H1 (cell line): Measurements from ENCODE around the gene PSMD13. TPM values are rescaled to one million over a fixed set of nuclear protein-coding genes. Genes with fewer than 3 reads are reported as not detected.

ENCODE experiments used
- CTCF ChIA-PET: fragments of 300-600 bp; sonication (Branson Sonifier 250); formaldehyde crosslinking; loops from one replicate; lab custom pipeline; 2021; ENCODE audit not compliant: partially characterized antibody; lab: Charles Lee
- POLR2A ChIA-PET: fragments of 300-600 bp; sonication (Branson Sonifier 250); formaldehyde crosslinking; loops from one replicate; lab custom pipeline; 2021; ENCODE audit warnings: inconsistent platforms; ENCODE audit not compliant: partially characterized antibody; lab: Charles Lee
- DNase-seq, 2 experiments: peaks; one replicate each; pipeline versions ENCODE4 v3.0.0 to v3.0.0-alpha.2; 2010 to 2022; ENCODE audit warnings: low spot score in 2 of 2, low read depth in 1 of 2, mixed read lengths in 1 of 2
- FAIRE-seq: peaks from 2 replicates; lab custom pipeline; 2011; peaks lifted over from hg19 to GRCh38; lab: Jason Lieb, UNC
- H2AFZ ChIP-seq: 2 replicates; pipeline ENCODE4 v1.8.1; 2012; ENCODE audit warnings: low read length, inconsistent platforms
- H2AK5ac ChIP-seq: 2 replicates; pipeline ENCODE4 v1.6.1; 2013; ENCODE audit warnings: low read depth, low read length
- H2BK120ac ChIP-seq: replicated peaks from 2 replicates; pipeline ENCODE3; 2013; ENCODE audit warnings: low read depth, low read length, inconsistent platforms
- H2BK12ac ChIP-seq: 2 replicates; pipeline ENCODE4 v1.6.1; 2013; ENCODE audit warnings: low read depth, low read length
- H2BK15ac ChIP-seq: 2 replicates; pipeline ENCODE4 v1.6.1; 2013; ENCODE audit warnings: low read length
- H2BK20ac ChIP-seq: 2 replicates; pipeline ENCODE4 v1.6.1; 2013; ENCODE audit warnings: low read length
- H2BK5ac ChIP-seq: 2 replicates; pipeline ENCODE4 v1.6.1; 2013; ENCODE audit warnings: low read depth, low read length
- H3K14ac ChIP-seq: 2 replicates; pipeline ENCODE4 v1.6.1; 2013; ENCODE audit warnings: inconsistent platforms; ENCODE audit not compliant: insufficient read length
- H3K18ac ChIP-seq: 2 replicates; pipeline ENCODE4 v1.6.1; 2013; ENCODE audit warnings: low read length; ENCODE audit errors: extremely low read depth
- H3K23ac ChIP-seq: 2 replicates; pipeline ENCODE4 v1.6.1; 2013; ENCODE audit warnings: inconsistent platforms; ENCODE audit not compliant: insufficient read length
- H3K23me2 ChIP-seq: 2 replicates; pipeline ENCODE4 v1.6.1; 2013; ENCODE audit warnings: low read depth, low read length
- H3K27ac ChIP-seq: 2 replicates; pipeline ENCODE4 v1.6.1; 2011; ENCODE audit warnings: low read depth, low read length, inconsistent platforms
- H3K27me3 ChIP-seq, 4 experiments: replicated peaks in 1 of 4; 1 replicate in 1 of 4; 2 replicates in 3 of 4; pipeline versions ENCODE4 v1.6.1 to v1.8.1; 2011 to 2013; ENCODE audit warnings: low read length in 3 of 4, mild to moderate bottlenecking in 3 of 4, inconsistent platforms in 2 of 4, mixed read lengths in 2 of 4, moderate library complexity in 1 of 4; ENCODE audit not compliant: control insufficient read depth in 3 of 4, insufficient read depth in 3 of 4; ENCODE audit errors: extremely low read depth in 1 of 4
- H3K36me3 ChIP-seq, 4 experiments: 2 replicates each; pipeline versions ENCODE4 v1.6.1 to v1.8.1; 2011 to 2013; ENCODE audit warnings: mild to moderate bottlenecking in 4 of 4, low read length in 3 of 4, moderate library complexity in 2 of 4, control low read depth in 1 of 4, inconsistent platforms in 1 of 4; ENCODE audit not compliant: insufficient read depth in 4 of 4, control insufficient read depth in 2 of 4
- H3K4ac ChIP-seq: replicated peaks from 2 replicates; pipeline ENCODE3; 2013; ENCODE audit warnings: low read length, low read depth, mixed read lengths, inconsistent platforms; ENCODE audit not compliant: insufficient read length
- H3K4me1 ChIP-seq, 4 experiments: replicated peaks in 1 of 4; 1 replicate in 1 of 4; 2 replicates in 3 of 4; pipeline versions ENCODE4 v1.6.1 to v1.8.1; 2011 to 2013; ENCODE audit warnings: low read length in 3 of 4, inconsistent platforms in 2 of 4, mixed read lengths in 1 of 4; ENCODE audit not compliant: insufficient read depth in 4 of 4, control insufficient read depth in 3 of 4
- H3K4me2 ChIP-seq, 2 experiments: 2 replicates each; pipeline versions ENCODE4 v1.6.1 to v1.8.1; 2011 to 2013; ENCODE audit warnings: low read depth in 2 of 2, low read length in 2 of 2, control low read depth in 1 of 2, inconsistent platforms in 1 of 2, mild to moderate bottlenecking in 1 of 2; ENCODE audit not compliant: insufficient read depth in 1 of 2
- H3K4me3 ChIP-seq, 4 experiments: fragments of 200-600, 300-600 bp in 1 of 4; sonication (generic), shearing (Covaris generic), sonication (Bioruptor Twin) in 1 of 4; 2 replicates each; pipeline versions ENCODE4 v1.5.1 to v1.8.1; 2011 to 2016; ENCODE audit warnings: low read length in 4 of 4, low read depth in 3 of 4, control low read depth in 2 of 4, inconsistent platforms in 2 of 4, mild to moderate bottlenecking in 2 of 4, mixed read lengths in 1 of 4, moderate library complexity in 1 of 4; ENCODE audit not compliant: insufficient read depth in 2 of 4; ENCODE audit errors: extremely low read depth in 1 of 4
- H3K56ac ChIP-seq: replicated peaks from 2 replicates; pipeline ENCODE3; 2013; ENCODE audit warnings: low read depth, mild to moderate bottlenecking, mixed read lengths, low read length, inconsistent platforms; ENCODE audit not compliant: insufficient read length
- H3K79me1 ChIP-seq: 2 replicates; pipeline ENCODE4 v1.6.1; 2013; ENCODE audit warnings: low read depth, low read length, control low read depth
- H3K79me2 ChIP-seq, 2 experiments: 2 replicates each; pipeline versions ENCODE4 v1.6.1 to v1.8.1; 2012 to 2013; ENCODE audit warnings: low read length in 2 of 2, mild to moderate bottlenecking in 2 of 2, inconsistent platforms in 1 of 2; ENCODE audit not compliant: insufficient read depth in 2 of 2, control insufficient read depth in 1 of 2
- H3K9ac ChIP-seq, 4 experiments: replicated peaks in 1 of 4; 1 replicate in 1 of 4; 2 replicates in 3 of 4; pipeline versions ENCODE4 v1.6.1 to v1.8.1; 2011 to 2013; ENCODE audit warnings: low read depth in 3 of 4, low read length in 3 of 4, control low read depth in 2 of 4, mild to moderate bottlenecking in 2 of 4, moderate library complexity in 2 of 4, inconsistent platforms in 1 of 4; ENCODE audit errors: extremely low read depth in 1 of 4
- H3K9me3 ChIP-seq, 2 experiments: 2 replicates each; pipeline versions ENCODE4 v1.6.1 to v1.8.1; 2012 to 2013; ENCODE audit warnings: mild to moderate bottlenecking in 2 of 2, moderate library complexity in 2 of 2, control low read depth in 1 of 2, inconsistent platforms in 1 of 2, low read depth in 1 of 2, low read length in 1 of 2, mixed read lengths in 1 of 2; ENCODE audit not compliant: insufficient read depth in 2 of 2
- H4K20me1 ChIP-seq, 2 experiments: replicated peaks in 1 of 2; 2 replicates each; pipeline versions ENCODE3 to v1.8.1; 2011 to 2013; ENCODE audit warnings: inconsistent platforms in 2 of 2, low read length in 2 of 2, mild to moderate bottlenecking in 1 of 2; ENCODE audit not compliant: insufficient read depth in 2 of 2, control insufficient read depth in 1 of 2
- H4K5ac ChIP-seq: 2 replicates; pipeline ENCODE4 v1.6.1; 2013; ENCODE audit warnings: low read length, low read depth, mixed read lengths, inconsistent platforms; ENCODE audit not compliant: insufficient read length
- H4K8ac ChIP-seq: 2 replicates; pipeline ENCODE4 v1.8.0; 2013; ENCODE audit warnings: mild to moderate bottlenecking, moderate library complexity, low read length, inconsistent platforms; ENCODE audit not compliant: insufficient read depth; ENCODE audit errors: extremely low read depth
- H4K91ac ChIP-seq: replicated peaks from 2 replicates; pipeline ENCODE3; 2013; ENCODE audit warnings: low read length, mixed read lengths, inconsistent platforms; ENCODE audit not compliant: insufficient read length
- ASH2L ChIP-seq: fragments of 200-600, 300-600 bp; sonication (generic); IDR thresholded peaks from one replicate; pipeline ENCODE4 v1.7.1; 2017; ENCODE audit warnings: low read length
- BACH1 ChIP-seq: IDR thresholded peaks from 2 replicates; pipeline ENCODE4 v1.6.1; 2012; ENCODE audit warnings: low read length, improper control_type of control experiment
- EGR1 ChIP-seq: IDR thresholded peaks from 2 replicates; pipeline ENCODE4 v1.6.1; 2011; ENCODE audit warnings: low read depth, low read length, borderline replicate concordance
- EP300 ChIP-seq, 2 experiments: IDR thresholded peaks; 1 replicate in 1 of 2; 2 replicates in 1 of 2; pipeline ENCODE4 v1.6.1; 2011 to 2012; ENCODE audit warnings: low read depth in 2 of 2, low read length in 2 of 2, mild to moderate bottlenecking in 2 of 2, borderline replicate concordance in 1 of 2, inconsistent platforms in 1 of 2, moderate library complexity in 1 of 2
- EZH2 ChIP-seq: fragments of 200-600 bp; sonication (generic); IDR thresholded peaks from 2 replicates; pipeline ENCODE4 v1.7.1; 2012; ENCODE audit warnings: low read depth, mild to moderate bottlenecking, moderate library complexity, low read length, inconsistent platforms; ENCODE audit not compliant: severe bottlenecking
- FOSL1 ChIP-seq: IDR thresholded peaks from 2 replicates; pipeline ENCODE4 v1.6.1; 2011; ENCODE audit warnings: mild to moderate bottlenecking, low read depth, low read length, moderate library complexity; ENCODE audit not compliant: insufficient read depth
- POLR2A ChIP-seq, 2 experiments: IDR thresholded peaks; 1 replicate in 1 of 2; 2 replicates in 1 of 2; pipeline ENCODE4 v1.6.1; 2011; ENCODE audit warnings: low read depth in 2 of 2, low read length in 2 of 2, mild to moderate bottlenecking in 2 of 2; ENCODE audit errors: control extremely low read depth in 1 of 2
- POU5F1 ChIP-seq: IDR thresholded peaks from 2 replicates; pipeline ENCODE4 v1.6.1; 2011; ENCODE audit warnings: low read depth, mild to moderate bottlenecking, low read length, moderate library complexity
- RFX5 ChIP-seq: IDR thresholded peaks from 2 replicates; pipeline ENCODE4 v1.6.1; 2011; ENCODE audit warnings: low read depth, low read length, improper control_type of control experiment, borderline replicate concordance
- RXRA ChIP-seq: IDR thresholded peaks from 2 replicates; pipeline ENCODE4 v1.6.1; 2011; ENCODE audit warnings: low read depth, mild to moderate bottlenecking, low read length, moderate library complexity; ENCODE audit not compliant: insufficient read depth
- SP4 ChIP-seq: IDR thresholded peaks from 2 replicates; pipeline ENCODE4 v1.6.1; 2012; ENCODE audit warnings: low read length, inconsistent platforms
- SUZ12 ChIP-seq: fragments of 200-600 bp; sonication (generic); IDR thresholded peaks from 2 replicates; pipeline ENCODE4 v1.6.1; 2012; ENCODE audit warnings: mild to moderate bottlenecking, inconsistent platforms, low read length, moderate library complexity, mixed read lengths
- TBP ChIP-seq: IDR thresholded peaks from 2 replicates; pipeline ENCODE4 v1.6.1; 2011; ENCODE audit warnings: low read depth, low read length, improper control_type of control experiment
- TEAD4 ChIP-seq: IDR thresholded peaks from 2 replicates; pipeline ENCODE4 v1.6.1; 2012; ENCODE audit warnings: low read depth, low read length, inconsistent platforms, mixed read lengths
- WGBS, 2 experiments: shearing (Covaris generic) in 1 of 2; methylation state at CpG; one replicate each; pipeline versions ENCODE4 v1.1.6 to v1.1.7; 2013 to 2015; ENCODE audit warnings: low lambda C conversion rate in 2 of 2, mixed read lengths in 2 of 2, inconsistent platforms in 1 of 2, low coverage in 1 of 2, missing lambda C conversion rate in 1 of 2; ENCODE audit not compliant: insufficient replicate concordance in 2 of 2, insufficient coverage in 1 of 2, insufficient read length in 1 of 2; ENCODE audit errors: extremely low coverage in 1 of 2, missing lambda C conversion rate in 1 of 2; 5-methylcytosine and 5-hydroxymethylcytosine counted together
- polyA plus RNA-seq, 7 experiments: library from polyadenylated mRNA; depleted of rRNA in 3 of 7; stranded (reverse) in 5 of 7; unstranded in 2 of 7; fragments of >200 nt in 5 of 7; fragments of 200-250 nt in 2 of 7; gene quantifications; 1 replicate in 5 of 7; 2 replicates in 1 of 7; 4 replicates in 1 of 7; pipeline versions ENCODE4 v1.2.1 to v1.2.3, GENCODE V29; 2011 to 2013; ENCODE audit warnings: missing spikeins in 2 of 7, mixed read lengths in 2 of 7
- total RNA-seq: library from RNA; stranded (reverse); fragmentation: NEBNext Ultra II Directional; extraction: Animal tissue kit (Norgen Biotek cat#: 25700); gene quantifications from 2 replicates; pipeline ENCODE4 v1.2.1, GENCODE V29; 2021
- TF ChIP-seq, protein P1 (sequence below): IDR thresholded peaks from 2 replicates; pipeline ENCODE4 v1.6.1; 2011; ENCODE audit warnings: low read depth, mild to moderate bottlenecking, low read length; ENCODE audit not compliant: insufficient read depth

PSMD13 gene
- total and polyA plus RNA-seq, 2 of the 8 experiments (the other 6 are each of a cell fraction or from before 2014, with no cell fraction given), result 121 to 141 TPM

DNA sequence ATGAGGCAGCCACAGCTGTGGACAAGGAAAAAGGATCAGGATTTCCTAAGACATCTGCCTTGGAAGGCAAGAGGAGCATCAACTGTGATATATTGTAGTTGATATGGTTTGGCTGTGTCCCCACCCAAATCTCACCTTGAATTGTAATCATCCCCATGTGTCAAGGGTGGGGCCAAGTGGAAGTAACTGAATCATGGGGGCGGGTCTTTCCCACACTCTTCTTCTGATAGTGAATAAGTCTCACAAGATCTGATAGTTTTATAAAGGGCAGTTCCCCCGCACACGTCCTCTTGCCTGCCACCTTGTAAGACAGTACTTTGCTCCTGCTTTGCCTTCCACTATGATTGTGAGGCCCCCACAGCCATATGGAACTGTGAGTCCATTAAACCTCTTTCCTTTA lies 19.1 kb upstream of the PSMD13 start:
- CTCF ChIA-PET, result interaction anchor here (1.7 to 2.1 kb wide), 2 partner anchors 33 to 144 kb away, joined by 6 to 8 read pairs; no protein-coding TSS in a partner anchor
- H3K36me3 ChIP-seq, result peaks cover 9 to 25% (median 16%) of the 10 kb centered on the region in 4 experiments
- H2BK12ac ChIP-seq, result no peak overlapping the region
- no peaks in the 10 kb centered on the region for H3K79me1 ChIP-seq
- H2AFZ ChIP-seq, result no peak overlapping the region
- H3K14ac ChIP-seq, result no peak overlapping the region
- H2BK120ac ChIP-seq, result no peak overlapping the region
- H4K20me1 ChIP-seq, result peaks cover 0 to 1% of the 10 kb centered on the region in 2 experiments
- no peak overlapping the region for H3K4me3 ChIP-seq
- H3K56ac ChIP-seq, result no peak overlapping the region
- no peak overlapping the region for H2AK5ac ChIP-seq
- no peaks in the 10 kb centered on the region for H3K79me2 ChIP-seq
- H3K9me3 ChIP-seq, result no peaks in the 10 kb centered on the region
- FAIRE-seq, result no peak
- H3K9ac ChIP-seq, result no peak overlapping the region
- H2BK5ac ChIP-seq, result no peak overlapping the region
- no peak overlapping the region for H3K4ac ChIP-seq
- H3K23ac ChIP-seq, result no peak overlapping the region
- POLR2A ChIA-PET, result interaction anchor here (1.6 to 8.7 kb wide), 4 partner anchors 8 to 153 kb away, joined by 5 to 99 read pairs (median 7); partner anchors contain the start of genes B4GALNT4, PSMD13 and SIRT3
- no peak for TF ChIP-seq ASH2L
- TF ChIP-seq, protein P1, sequence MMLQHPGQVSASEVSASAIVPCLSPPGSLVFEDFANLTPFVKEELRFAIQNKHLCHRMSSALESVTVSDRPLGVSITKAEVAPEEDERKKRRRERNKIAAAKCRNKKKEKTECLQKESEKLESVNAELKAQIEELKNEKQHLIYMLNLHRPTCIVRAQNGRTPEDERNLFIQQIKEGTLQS, result no peak
- no peak for TF ChIP-seq POU5F1
- TF ChIP-seq BACH1, result no peak
- no peak for TF ChIP-seq SP4
- no peak for TF ChIP-seq EP300 (IDR thresholded peaks at IDR 0.05; ENCODE audit: borderline replicate concordance in 1 of 2, low read depth in 2 of 2, low read length in 2 of 2)
- no peak for TF ChIP-seq EZH2
- no peak for TF ChIP-seq POLR2A (IDR thresholded peaks at IDR 0.05; ENCODE audit: control extremely low read depth in 1 of 2, low read depth in 2 of 2, low read length in 2 of 2)
- no peak for TF ChIP-seq SUZ12
- TF ChIP-seq TBP, result no peak
- no peak for TF ChIP-seq RFX5
- TF ChIP-seq TEAD4, result no peak
- no peak for TF ChIP-seq EGR1
- no peak for TF ChIP-seq FOSL1
- TF ChIP-seq RXRA, result no peak
- H4K91ac ChIP-seq, result no peak overlapping the region
- 94% methylated on average over 3 of the region's 3 CpGs; no CpG with 5 or more reads in 1 of the 2 experiments for WGBS, 2 experiments
- no peak overlapping the region for H3K18ac ChIP-seq
- no peak overlapping the region for H4K8ac ChIP-seq
- no peak overlapping the region for H3K27ac ChIP-seq
- no peaks in the 10 kb centered on the region for H3K27me3 ChIP-seq
- no peaks in the 10 kb centered on the region for H3K23me2 ChIP-seq
- H2BK15ac ChIP-seq, result no peak overlapping the region
- H3K4me1 ChIP-seq, result no peaks in the 10 kb centered on the region
- no peak overlapping the region for H3K4me2 ChIP-seq
- DNase-seq, result no peak
- H2BK20ac ChIP-seq, result no peak overlapping the region
- H4K5ac ChIP-seq, result no peak overlapping the region
